ENCODE data around the gene NBPF6. TPM values are rescaled to one million over a fixed set of nuclear protein-coding genes. Genes with fewer than 3 reads are reported as not detected.
A peak's percentile ranks its signal among the peaks of the same experiment; 100 is the strongest.
"Not testable (repeated sequence)": the region's sequence is repeated elsewhere in the genome, so short reads cannot be mapped to it uniquely, and the experiment has no call there.

The NBPF6 gene
- total RNA-seq, 1 experiment from 2014 or later = 0.07 TPM

DNA sequence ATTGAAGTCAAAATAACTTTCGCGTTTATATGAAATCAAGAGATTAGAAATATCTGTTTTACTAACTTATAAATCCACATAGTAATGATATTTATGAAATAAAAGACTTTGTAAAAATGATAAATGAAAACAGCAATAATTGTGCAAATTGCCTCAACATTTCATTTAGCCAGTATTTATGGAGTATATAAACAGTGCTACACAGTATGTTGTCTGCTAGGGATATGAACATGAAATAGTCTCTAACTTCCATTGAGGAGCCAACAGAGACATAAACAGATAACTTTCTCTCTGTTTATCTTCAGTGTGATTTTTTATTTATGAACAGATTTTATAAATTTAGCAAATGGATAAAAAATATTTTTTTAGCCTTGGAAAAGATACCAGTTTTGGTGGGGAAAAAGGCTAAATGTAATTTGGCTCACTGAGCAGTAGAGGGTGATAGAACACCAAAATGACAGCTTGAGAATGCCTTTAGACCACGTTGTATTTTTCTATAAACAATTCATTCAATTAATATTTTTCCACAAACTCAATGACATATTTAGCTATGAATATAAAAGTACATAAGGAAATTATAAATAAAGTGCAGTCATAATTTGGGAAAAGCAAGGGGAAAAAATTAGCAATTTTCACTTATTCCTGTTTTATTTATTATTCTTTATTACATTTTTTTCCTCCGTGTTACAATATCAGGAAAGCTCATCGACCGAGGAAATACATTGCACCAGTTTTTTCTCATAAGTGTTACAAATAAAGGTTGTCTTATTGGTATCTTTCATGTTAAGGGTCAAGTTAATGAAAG is 62.3 kb downstream of the NBPF6 start:
- no peak overlapping the region for H3K4me3 ChIP-seq (ENCODE audit: low read length)
- 0 out of 2 replicates have a peak overlapping the region, but pooled peaks have one; percentile 11 for H3K4me2 ChIP-seq (ENCODE audit: low read length)
- H3K36me3 ChIP-seq (ENCODE audit: low read depth, low read length) = no peaks in the 10 kb centered on the region; the same call in 1 of the 2 replicates
- H3K9me3 ChIP-seq (ENCODE audit: low read length) = no peaks in the 10 kb centered on the region
- no peaks in the 10 kb centered on the region for H3K9me2 ChIP-seq (replicated peaks; ENCODE audit: low read length)
- intact Hi-C loops (cut with micrococcal nuclease) = loop anchor here (1.0 kb wide), 2 partner anchors 49 to 131 kb away; no protein-coding TSS in a partner anchor
- no peak overlapping the region for H2AFZ ChIP-seq (ENCODE audit: low read length)
- BruUV-seq (replicated peaks) = no TSS peak
- CTCF ChIA-PET = interaction anchor here (0.5 to 2.3 kb wide), 6 partner anchors 48 to 364 kb away, joined by 3 to 27 read pairs (median 4); partner anchors contain the start of genes EEIG2 and GPSM2
- H3K27ac ChIP-seq (ENCODE audit: low read length) = no peak overlapping the region
- peak; percentile 54 for ATAC-seq
- H3K9ac ChIP-seq (ENCODE audit: low read length) = no peak overlapping the region
- H3F3A ChIP-seq (ENCODE audit: low read length, unreplicated experiment) = no peaks in the 10 kb centered on the region
- DNase-seq = peak; percentile 61
- POLR2A ChIA-PET (ENCODE audit: unreplicated experiment) = no interaction called here
- TF ChIP-seq, protein P1, sequence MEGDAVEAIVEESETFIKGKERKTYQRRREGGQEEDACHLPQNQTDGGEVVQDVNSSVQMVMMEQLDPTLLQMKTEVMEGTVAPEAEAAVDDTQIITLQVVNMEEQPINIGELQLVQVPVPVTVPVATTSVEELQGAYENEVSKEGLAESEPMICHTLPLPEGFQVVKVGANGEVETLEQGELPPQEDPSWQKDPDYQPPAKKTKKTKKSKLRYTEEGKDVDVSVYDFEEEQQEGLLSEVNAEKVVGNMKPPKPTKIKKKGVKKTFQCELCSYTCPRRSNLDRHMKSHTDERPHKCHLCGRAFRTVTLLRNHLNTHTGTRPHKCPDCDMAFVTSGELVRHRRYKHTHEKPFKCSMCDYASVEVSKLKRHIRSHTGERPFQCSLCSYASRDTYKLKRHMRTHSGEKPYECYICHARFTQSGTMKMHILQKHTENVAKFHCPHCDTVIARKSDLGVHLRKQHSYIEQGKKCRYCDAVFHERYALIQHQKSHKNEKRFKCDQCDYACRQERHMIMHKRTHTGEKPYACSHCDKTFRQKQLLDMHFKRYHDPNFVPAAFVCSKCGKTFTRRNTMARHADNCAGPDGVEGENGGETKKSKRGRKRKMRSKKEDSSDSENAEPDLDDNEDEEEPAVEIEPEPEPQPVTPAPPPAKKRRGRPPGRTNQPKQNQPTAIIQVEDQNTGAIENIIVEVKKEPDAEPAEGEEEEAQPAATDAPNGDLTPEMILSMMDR (conservative IDR thresholded peaks at IDR 0.05; ENCODE audit: low read depth, low read length) = peak; percentile 91
- no peak for TF ChIP-seq EZH2phosphoT487 (IDR thresholded peaks at IDR 0.05; ENCODE audit: borderline replicate concordance, low read length)
- no peaks in the 10 kb centered on the region for H3K27me3 ChIP-seq (ENCODE audit: low read length)
- no peaks in the 10 kb centered on the region for H4K20me1 ChIP-seq (ENCODE audit: low read length)
- no peaks in the 10 kb centered on the region for H3K4me1 ChIP-seq (ENCODE audit: insufficient read depth, low read length)
- no peaks in the 10 kb centered on the region for H3K79me2 ChIP-seq (ENCODE audit: low read length)

DNA sequence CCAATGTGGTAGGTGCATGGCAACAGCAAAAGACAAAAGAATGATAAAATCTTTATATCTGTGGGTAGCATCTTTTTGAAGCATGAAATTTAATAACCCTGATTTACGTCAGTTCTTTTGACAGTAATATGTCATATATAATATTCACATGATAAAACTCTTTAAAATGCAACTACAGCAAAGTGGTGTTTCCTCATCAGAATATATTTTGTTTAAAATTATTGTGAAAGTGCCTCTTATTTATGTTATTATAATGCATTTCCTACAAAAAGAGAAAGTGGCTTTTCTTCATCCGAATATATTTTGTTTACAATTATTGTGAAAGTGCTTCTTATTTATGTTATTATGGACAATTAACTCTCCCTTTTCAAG is 62.9 kb downstream of the NBPF6 start:
- H4K20me1 ChIP-seq (ENCODE audit: low read length) = no peaks in the 10 kb centered on the region
- 0 out of 2 replicates have a peak overlapping the region, but pooled peaks have one; percentile 11 for H3K4me2 ChIP-seq (ENCODE audit: low read length)
- no TSS peak for BruUV-seq (replicated peaks)
- no peak overlapping the region for H3K27ac ChIP-seq (ENCODE audit: low read length)
- no peaks in the 10 kb centered on the region for H3K9me2 ChIP-seq (replicated peaks; ENCODE audit: low read length)
- no peaks in the 10 kb centered on the region for H3K27me3 ChIP-seq (ENCODE audit: low read length)
- H3K79me2 ChIP-seq (ENCODE audit: low read length) = no peaks in the 10 kb centered on the region
- no peak overlapping the region for H2AFZ ChIP-seq (ENCODE audit: low read length)
- ATAC-seq (no peak), DNase-seq (no peak)
- H3K4me1 ChIP-seq (ENCODE audit: insufficient read depth, low read length) = no peaks in the 10 kb centered on the region
- no peaks in the 10 kb centered on the region; the same call in 1 of the 2 replicates for H3K36me3 ChIP-seq (ENCODE audit: low read depth, low read length)
- H3K9ac ChIP-seq (ENCODE audit: low read length) = no peak overlapping the region
- H3K4me3 ChIP-seq (ENCODE audit: low read length) = no peak overlapping the region
- ChIA-PET POLR2A (ENCODE audit: unreplicated experiment) (no interaction called here), CTCF (interaction anchor here (0.6 to 2.3 kb wide), 5 partner anchors 48 to 364 kb away, joined by 3 to 27 read pairs (median 4); partner anchors contain the start of genes EEIG2 and GPSM2)
- intact Hi-C loops (cut with micrococcal nuclease) = no loop called here
- H3K9me3 ChIP-seq (ENCODE audit: low read length) = no peaks in the 10 kb centered on the region
- H3F3A ChIP-seq (ENCODE audit: low read length, unreplicated experiment) = no peaks in the 10 kb centered on the region
- TF ChIP-seq EZH2 (IDR thresholded peaks at IDR 0.05; ENCODE audit: low read length, unreplicated experiment) (no peak), EZH2phosphoT487 (IDR thresholded peaks at IDR 0.05; ENCODE audit: borderline replicate concordance, low read length) (no peak)
- TF ChIP-seq, protein P1 (conservative IDR thresholded peaks at IDR 0.05; ENCODE audit: low read depth, low read length) = no peak

DNA sequence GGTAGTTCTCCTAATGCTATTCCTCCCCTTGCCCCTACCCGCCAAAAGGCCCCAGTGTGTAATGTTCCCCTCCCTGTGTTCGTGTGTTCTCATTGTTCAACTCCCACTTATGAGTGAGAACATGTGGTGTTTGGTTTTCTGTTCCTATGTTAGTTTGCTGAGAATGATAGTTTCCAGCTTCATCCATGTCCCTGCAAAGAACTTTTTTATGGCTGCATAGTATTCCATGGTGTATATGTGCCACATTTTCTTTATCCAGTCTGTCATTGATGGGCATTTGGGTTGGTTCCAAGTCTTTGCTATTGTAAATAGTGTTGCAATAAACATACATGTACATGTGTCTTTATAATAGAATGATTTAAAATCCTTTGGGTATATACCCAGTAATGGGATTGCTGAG is 63.8 kb downstream of the NBPF6 start:
- H3F3A ChIP-seq (ENCODE audit: low read length, unreplicated experiment); H3K27ac ChIP-seq (ENCODE audit: low read length); H3K27me3 ChIP-seq (ENCODE audit: low read length); H3K9ac ChIP-seq (ENCODE audit: low read length); H3K4me1 ChIP-seq (ENCODE audit: insufficient read depth, low read length); H3K9me2 ChIP-seq (replicated peaks; ENCODE audit: low read length); H3K9me3 ChIP-seq (ENCODE audit: low read length); POLR2A ChIA-PET (ENCODE audit: unreplicated experiment); DNase-seq; H3K79me2 ChIP-seq (ENCODE audit: low read length); ATAC-seq; BruUV-seq (replicated peaks); CTCF ChIA-PET; H3K4me3 ChIP-seq (ENCODE audit: low read length); H2AFZ ChIP-seq (ENCODE audit: low read length); H3K36me3 ChIP-seq (ENCODE audit: low read depth, low read length); H3K4me2 ChIP-seq (ENCODE audit: low read length); H4K20me1 ChIP-seq (ENCODE audit: low read length); intact Hi-C loops (cut with micrococcal nuclease): not testable (repeated sequence)

DNA sequence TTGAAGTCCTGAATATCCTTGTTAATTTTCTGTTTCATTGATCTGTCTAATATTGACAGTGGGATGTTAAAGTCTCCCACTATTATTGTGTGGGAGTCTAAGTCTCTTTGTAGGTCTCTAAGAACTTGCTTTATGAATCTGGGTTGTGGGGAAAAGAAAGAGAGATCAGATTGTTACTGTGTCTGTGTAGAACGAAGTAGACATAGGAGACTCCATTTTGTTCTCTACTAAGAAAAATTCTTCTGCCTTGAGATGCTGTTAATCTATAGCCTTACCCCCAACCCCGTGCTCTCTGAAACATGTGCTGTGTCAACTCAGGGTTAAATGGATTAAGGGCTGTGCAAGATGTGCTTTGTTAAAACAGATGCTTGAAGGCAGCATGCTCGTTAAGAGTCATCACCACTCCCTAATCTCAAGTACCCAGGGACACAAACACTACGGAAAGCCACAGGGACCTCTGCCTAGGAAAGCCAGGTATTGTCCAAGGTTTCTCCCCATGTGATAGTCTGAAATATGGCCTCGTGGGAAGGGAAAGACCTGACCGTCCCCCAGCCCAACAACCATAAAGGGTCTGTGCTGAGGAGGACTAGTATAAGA is 67.3 kb downstream of the NBPF6 start:
- H3K4me1 ChIP-seq (ENCODE audit: insufficient read depth, low read length); H2AFZ ChIP-seq (ENCODE audit: low read length); intact Hi-C loops (cut with micrococcal nuclease); H3F3A ChIP-seq (ENCODE audit: low read length, unreplicated experiment); POLR2A ChIA-PET (ENCODE audit: unreplicated experiment); H3K9me2 ChIP-seq (replicated peaks; ENCODE audit: low read length); H3K27ac ChIP-seq (ENCODE audit: low read length); CTCF ChIA-PET; H3K9me3 ChIP-seq (ENCODE audit: low read length); H3K79me2 ChIP-seq (ENCODE audit: low read length); H3K9ac ChIP-seq (ENCODE audit: low read length); BruUV-seq (replicated peaks); H3K4me2 ChIP-seq (ENCODE audit: low read length); DNase-seq; H3K4me3 ChIP-seq (ENCODE audit: low read length); H4K20me1 ChIP-seq (ENCODE audit: low read length); H3K36me3 ChIP-seq (ENCODE audit: low read depth, low read length); ATAC-seq: not testable (repeated sequence)
- H3K27me3 ChIP-seq (ENCODE audit: low read length) = peaks cover 22% of the 10 kb centered on the region

Measured in PC-3 (cell line).